ENCODE results near the gene RAD51AP1.
A peak's percentile ranks its signal among the peaks of the same experiment; 100 is the strongest.

Gene RAD51AP1

GRCh38 chr12:4604684-4605193, 66.0 kb downstream of the RAD51AP1 start:
- TF ChIP-seq CTCF (IDR thresholded peaks at IDR 0.05) = peak; percentile 99

- TF ChIP-seq CTCF (IDR thresholded peaks at IDR 0.05) = no peak
These were observed 68.4 kb downstream of the RAD51AP1 start for GRCh38 chr12:4607056-4607455.

- no peak for TF ChIP-seq CTCF (IDR thresholded peaks at IDR 0.05)
These were observed 70.4 kb downstream of the RAD51AP1 start for GRCh38 chr12:4609071-4609470.

All from LNCAP (cell line).